ENCODE data around the gene PGP. TPM values are rescaled to one million over a fixed set of nuclear protein-coding genes. Genes with fewer than 3 reads are reported as not detected.

Gene PGP
- total RNA-seq, 4 donors from 2014 or later: 8.1 to 10.4 (median 9.6) TPM

GRCh38 chr16:2232094-2232990, 17.7 kb upstream of the PGP start:
- DNase-seq (ENCODE audit: low spot score) (no peak), ATAC-seq (ENCODE audit: low FRiP score) (no peak)
- TF ChIP-seq CTCF (IDR thresholded peaks at IDR 0.05): no peak

- no peak for DNase-seq (ENCODE audit: low spot score)
- ATAC-seq (ENCODE audit: low FRiP score): no peak
- TF ChIP-seq CTCF (IDR thresholded peaks at IDR 0.05): no peak
These were observed 16.6 kb upstream of the PGP start for GRCh38 chr16:2231016-2231931.

- DNase-seq (ENCODE audit: low spot score) (no peak), ATAC-seq (ENCODE audit: low FRiP score) (no peak)
- no peak for TF ChIP-seq CTCF (IDR thresholded peaks at IDR 0.05)
These were observed 15.7 kb upstream of the PGP start for GRCh38 chr16:2230376-2230775.

- TF ChIP-seq CTCF (IDR thresholded peaks at IDR 0.05): no peak
- DNase-seq (ENCODE audit: low spot score): no peak
- no peak for ATAC-seq (ENCODE audit: low FRiP score)
These were observed 15.1 kb upstream of the PGP start for GRCh38 chr16:2229632-2230250.

GRCh38 chr16:2229091-2229490, 14.5 kb upstream of the PGP start:
- no peak for TF ChIP-seq CTCF (IDR thresholded peaks at IDR 0.05)
- DNase-seq (ENCODE audit: low spot score): no peak
- no peak for ATAC-seq (ENCODE audit: low FRiP score)

GRCh38 chr16:2228161-2228824, 13.7 kb upstream of the PGP start:
- ATAC-seq (ENCODE audit: low FRiP score): no peak
- no peak for TF ChIP-seq CTCF (IDR thresholded peaks at IDR 0.05)
- DNase-seq (ENCODE audit: low spot score): no peak

All from omental fat pad (tissue), 4 donors.